Measurements from ENCODE around the gene CCDC13.

The CCDC13 gene

GRCh38 chr3:42749753-42750231 is 23.3 kb downstream of the CCDC13 start:
- peak; percentile 62 for TF ChIP-seq CTCF (IDR thresholded peaks at IDR 0.05; ENCODE audit: low read depth, low read length)
- DNase-seq (ENCODE audit: extremely low read depth, low read depth), result no peak

GRCh38 chr3:42749025-42749752 is 23.9 kb downstream of the CCDC13 start:
- TF ChIP-seq CTCF (IDR thresholded peaks at IDR 0.05; ENCODE audit: low read depth, low read length), result no peak
- DNase-seq (ENCODE audit: extremely low read depth, low read depth), result no peak

GRCh38 chr3:42747581-42747980 is 25.5 kb downstream of the CCDC13 start:
- no peak for TF ChIP-seq CTCF (IDR thresholded peaks at IDR 0.05; ENCODE audit: low read depth, low read length)

GRCh38 chr3:42746455-42747450 is 26.3 kb downstream of the CCDC13 start:
- TF ChIP-seq CTCF (IDR thresholded peaks at IDR 0.05; ENCODE audit: low read depth, low read length), result no peak
- DNase-seq (ENCODE audit: extremely low read depth, low read depth), result peak; percentile 75

More at GRCh38 chr3:42747581-42747980, 25.5 kb downstream of the CCDC13 start:
- no peak for DNase-seq (ENCODE audit: extremely low read depth, low read depth)

- TF ChIP-seq CTCF (IDR thresholded peaks at IDR 0.05; ENCODE audit: low read depth, low read length), result no peak
- DNase-seq (ENCODE audit: extremely low read depth, low read depth), result no peak
Observed at GRCh38 chr3:42745776-42746454, 27.1 kb downstream of the CCDC13 start.

- DNase-seq (ENCODE audit: extremely low read depth, low read depth), result no peak
- no peak for TF ChIP-seq CTCF (IDR thresholded peaks at IDR 0.05; ENCODE audit: low read depth, low read length)
Observed at GRCh38 chr3:42745291-42745745, 27.7 kb downstream of the CCDC13 start.
